ENCODE results near the gene ZBTB45.
"Not testable (repeated sequence)": the region's sequence is repeated elsewhere in the genome, so short reads cannot be mapped to it uniquely, and the experiment has no call there.

ZBTB45 gene

DNA sequence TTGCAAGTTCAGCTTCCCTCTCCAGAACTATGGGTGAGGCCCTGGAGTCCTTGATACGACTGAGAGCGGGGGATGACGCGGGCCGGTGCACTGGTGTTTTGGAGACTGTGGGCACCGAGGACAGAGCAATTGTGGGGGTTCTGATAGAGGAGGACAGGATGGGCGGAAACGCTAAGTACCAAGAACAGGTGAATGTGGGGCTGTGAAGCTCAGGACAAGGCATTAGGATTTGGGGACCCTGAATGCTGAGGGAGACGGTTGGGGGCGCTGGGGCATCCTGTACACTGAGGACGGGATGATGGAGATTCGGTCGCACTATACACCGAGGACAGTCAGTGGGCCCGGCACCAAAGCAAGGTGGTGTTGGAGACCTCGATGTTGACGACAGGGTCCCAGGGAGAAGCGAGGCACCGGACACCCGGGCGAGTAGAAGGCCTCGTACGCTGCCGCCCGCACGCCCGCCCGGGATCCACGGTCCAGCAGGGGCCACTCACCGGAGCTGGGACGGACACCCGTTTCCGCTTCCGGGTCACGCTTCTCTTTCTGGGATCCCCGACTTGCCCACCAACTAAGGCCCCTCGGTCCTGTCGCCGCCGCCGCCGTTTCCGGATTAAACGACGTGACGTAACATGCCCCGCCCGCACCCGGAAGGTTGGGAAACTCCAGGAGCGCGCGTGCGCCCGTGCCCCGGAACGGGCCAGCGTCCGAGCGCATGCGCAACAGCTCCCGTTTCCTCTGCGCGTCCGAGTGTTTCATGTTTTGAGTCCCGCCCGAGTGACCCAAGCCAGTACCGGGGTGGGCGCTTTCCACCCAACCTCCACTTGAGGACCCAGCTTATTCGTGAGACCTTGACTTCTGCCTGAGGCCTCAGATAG, 35.1 kb upstream of the ZBTB45 start, which contains the start of gene CHMP2A:
Gene CHMP2A, minus strand, starts transcription at position 612 of the 875 bp plus-strand sequence. CDS start 893 bp downstream, outside the sequence.
- peak; percentile 97 for DNase-seq

DNA sequence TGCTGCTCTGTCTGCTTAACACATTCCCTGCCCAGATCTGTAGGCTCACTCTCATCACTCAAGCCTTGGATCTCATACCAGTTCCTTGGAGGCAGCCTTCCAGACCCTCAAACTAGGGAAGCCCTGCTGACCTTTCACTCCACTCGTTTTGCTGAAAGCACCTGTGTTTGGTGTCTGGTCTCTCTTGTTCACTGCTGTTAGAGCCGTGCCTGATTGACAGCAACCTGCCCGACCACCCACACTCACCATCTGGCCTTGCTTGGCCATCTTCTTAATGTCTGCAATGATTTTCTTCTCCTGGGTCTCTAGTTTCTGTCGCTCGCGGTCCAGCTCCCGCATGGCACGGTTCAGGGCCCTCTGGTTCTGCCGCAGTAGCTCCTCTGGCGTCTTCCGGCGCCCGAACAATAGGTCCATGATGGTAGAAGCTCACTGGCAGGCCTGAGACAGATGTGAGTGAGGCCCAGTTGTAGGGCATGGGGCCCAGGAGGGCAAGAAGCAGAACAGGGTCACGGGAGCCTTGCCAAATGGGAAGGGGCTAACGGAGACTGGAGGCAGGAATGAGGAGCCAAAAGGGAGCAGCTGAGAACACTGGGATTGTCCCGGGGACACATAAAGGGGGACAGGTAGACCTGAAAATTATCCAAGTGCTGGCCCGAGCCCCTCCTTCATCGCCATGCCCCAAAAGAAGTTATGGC, 34.3 kb upstream of the ZBTB45 start:
- DNase-seq: no peak

DNA sequence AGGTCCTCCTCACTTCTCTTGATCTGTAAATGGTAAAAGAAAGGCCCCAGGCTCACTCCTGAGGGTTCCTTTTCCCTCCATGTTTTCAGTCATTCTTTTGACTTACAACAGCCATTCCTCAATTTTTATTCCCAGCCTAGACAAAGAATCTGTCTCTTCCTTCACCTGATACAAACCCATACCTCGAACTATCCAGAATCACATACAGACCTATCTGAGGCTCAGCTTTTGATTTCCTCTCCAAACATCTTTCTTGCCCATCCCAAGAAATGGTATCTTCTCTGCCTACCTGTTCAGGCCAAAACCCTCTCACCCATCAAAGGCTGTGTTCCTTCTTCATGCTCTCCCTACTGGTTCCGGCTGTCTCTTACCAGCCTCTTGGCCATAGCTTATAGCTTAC, 33.0 kb upstream of the ZBTB45 start:
- no peak for DNase-seq

- no peak for DNase-seq
These were observed 32.2 kb upstream of the ZBTB45 start for GRCh38 chr19:58551577-58552471.

DNA sequence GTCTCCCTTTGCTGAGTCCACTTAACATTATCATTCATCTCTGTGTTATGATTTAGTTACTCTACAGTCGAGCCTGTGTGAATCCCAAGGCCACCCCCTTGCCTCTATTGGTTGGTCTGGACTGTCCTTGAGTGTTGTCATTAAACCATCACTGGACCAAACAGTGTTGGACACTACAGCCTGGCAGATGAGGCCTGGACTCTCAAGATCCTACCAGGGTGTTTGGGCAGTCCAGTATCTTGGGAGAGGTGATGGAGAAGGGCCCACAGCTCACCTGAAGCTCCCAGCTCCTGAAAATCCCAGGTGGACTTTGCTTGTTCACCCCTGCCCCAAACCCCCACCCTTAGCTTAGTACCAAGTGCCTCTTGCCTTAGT, 31.5 kb upstream of the ZBTB45 start:
- DNase-seq: no peak

- DNase-seq: no peak
These were observed 30.9 kb upstream of the ZBTB45 start for GRCh38 chr19:58550362-58551122.

GRCh38 chr19:58549664-58550361, 30.2 kb upstream of the ZBTB45 start:
- DNase-seq: no peak

DNA sequence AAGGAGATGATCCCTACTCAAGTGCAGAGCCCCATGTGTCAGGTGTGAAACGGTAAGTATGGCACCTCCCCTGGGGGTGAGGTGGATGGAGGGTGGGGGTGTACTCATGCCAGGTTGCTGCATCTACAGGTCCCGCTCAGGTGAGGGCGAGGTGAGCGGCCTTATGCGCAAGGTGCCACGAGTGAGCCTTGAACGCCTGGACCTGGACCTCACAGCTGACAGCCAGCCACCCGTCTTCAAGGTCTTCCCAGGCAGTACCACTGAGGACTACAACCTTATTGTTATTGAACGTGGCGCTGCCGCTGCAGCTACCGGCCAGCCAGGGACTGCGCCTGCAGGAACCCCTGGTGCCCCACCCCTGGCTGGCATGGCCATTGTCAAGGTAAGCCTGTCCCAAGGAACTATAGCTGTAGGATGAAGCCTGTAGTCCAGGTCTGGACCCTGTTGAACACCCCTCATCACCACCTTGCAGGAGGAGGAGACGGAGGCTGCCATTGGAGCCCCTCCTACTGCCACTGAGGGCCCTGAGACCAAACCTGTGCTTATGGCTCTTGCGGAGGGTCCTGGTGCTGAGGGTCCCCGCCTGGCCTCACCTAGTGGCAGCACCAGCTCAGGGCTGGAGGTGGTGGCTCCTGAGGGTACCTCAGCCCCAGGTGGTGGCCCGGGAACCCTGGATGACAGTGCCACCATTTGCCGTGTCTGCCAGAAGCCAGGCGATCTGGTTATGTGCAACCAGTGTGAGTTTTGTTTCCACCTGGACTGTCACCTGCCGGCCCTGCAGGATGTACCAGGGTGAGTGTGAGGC, 29.5 kb upstream of the ZBTB45 start:
- no peak for DNase-seq

GRCh38 chr19:58547323-58548312, 28.0 kb upstream of the ZBTB45 start:
- DNase-seq: no peak

GRCh38 chr19:58546019-58546530, 26.5 kb upstream of the ZBTB45 start:
- no peak for DNase-seq

GRCh38 chr19:58545286-58546018, 25.8 kb upstream of the ZBTB45 start:
- DNase-seq: no peak

- DNase-seq: no peak
These were observed 25.1 kb upstream of the ZBTB45 start for GRCh38 chr19:58544591-58545285.

DNA sequence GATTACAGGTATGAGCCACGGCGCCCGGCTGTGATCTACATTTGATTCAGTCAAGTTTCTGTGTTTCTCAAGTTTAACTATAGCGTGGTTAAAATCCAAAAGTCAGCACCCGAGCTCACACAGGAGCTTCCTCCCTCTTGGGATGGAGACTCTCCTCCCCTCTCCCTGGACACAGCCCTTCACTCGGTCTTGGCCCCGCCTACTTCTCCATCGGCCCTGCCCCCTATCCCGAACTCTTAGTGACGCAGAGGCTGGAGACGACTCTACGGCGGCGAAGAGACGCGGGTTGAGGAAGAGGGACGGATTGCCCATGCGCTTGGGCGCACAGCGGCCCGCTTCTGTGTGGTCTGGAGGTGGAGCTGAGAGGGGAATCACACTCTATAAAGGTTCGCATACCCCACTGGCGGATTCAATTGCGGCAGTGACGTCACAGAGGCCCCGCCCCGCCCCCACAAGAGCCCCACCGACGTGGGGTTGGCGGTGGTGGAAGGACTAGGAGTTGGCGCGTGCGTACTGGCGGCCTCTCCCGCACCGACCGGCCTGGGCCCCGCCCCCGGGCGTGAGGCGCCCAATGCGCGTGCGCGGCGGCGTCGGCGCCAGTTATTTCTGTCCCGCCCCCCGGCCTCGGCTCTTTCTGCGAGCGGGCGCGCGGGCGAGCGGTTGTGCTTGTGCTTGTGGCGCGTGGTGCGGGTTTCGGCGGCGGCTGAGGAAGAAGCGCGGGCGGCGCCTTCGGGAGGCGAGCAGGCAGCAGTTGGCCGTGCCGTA, 24.4 kb upstream of the ZBTB45 start, which contains the start of gene TRIM28:
Gene TRIM28, plus strand, starts transcription at position 239 of the 765 bp plus-strand sequence. CDS start 694 bp downstream, outside the sequence.
- DNase-seq: peak; percentile 100

GRCh38 chr19:58542641-58543372, 23.2 kb upstream of the ZBTB45 start:
- DNase-seq: not testable (repeated sequence)

DNA sequence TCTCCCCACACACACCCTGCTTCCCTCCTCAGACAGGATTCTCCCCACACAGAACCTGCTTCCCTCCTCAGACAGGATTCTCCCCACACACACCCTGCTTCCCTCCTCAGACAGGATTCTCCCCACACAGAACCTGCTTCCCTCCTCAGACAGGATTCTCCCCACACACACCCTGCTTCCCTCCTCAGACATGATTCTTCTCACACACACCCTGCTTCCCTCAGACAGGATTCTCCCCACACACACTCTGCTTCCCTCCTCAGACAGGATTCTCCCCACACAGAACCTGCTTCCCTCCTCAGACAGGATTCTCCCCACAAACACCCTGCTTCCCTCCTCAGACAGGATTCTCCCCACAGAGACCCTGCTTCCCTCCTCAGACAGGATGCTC, 19.6 kb upstream of the ZBTB45 start:
- DNase-seq: not testable (repeated sequence)
